PC-9 (cell line): ENCODE measurements around the gene SIPA1L3. TPM values are rescaled to one million over a fixed set of nuclear protein-coding genes. Genes with fewer than 3 reads are reported as not detected.

Source experiments
- BruUV-seq: library from RNA; stranded (reverse); fragments of 400-500 nt; replicated peaks from 2 replicates; lab custom pipeline; 2021; lab: Mats Ljungman, UMichigan
- CTCF ChIA-PET: fragments of 300-600 bp; sonication (Branson Sonifier 250); formaldehyde crosslinking; loops from one replicate; lab custom pipeline; 2022; ENCODE audit warnings: antibody characterized with exemption; lab: Charles Lee
- POLR2A ChIA-PET: fragments of 300-600 bp; sonication (Branson Sonifier 250); formaldehyde crosslinking; loops from one replicate; lab custom pipeline; 2022; ENCODE audit warnings: antibody characterized with exemption; ENCODE audit not compliant: unreplicated experiment; lab: Charles Lee
- DNase-seq, 2 experiments: peaks; one replicate each; pipeline versions ENCODE4 v3.0.0 to v3.0.0-alpha.2; 2015 to 2022; ENCODE audit warnings: mixed read lengths in 1 of 2
- H2AFZ ChIP-seq: fragments of 200-600 bp; sonication (generic); 2 replicates; pipeline ENCODE4 v1.8.1; 2017; ENCODE audit warnings: antibody characterized with exemption
- H3F3A ChIP-seq: fragments of 200-600 bp; sonication (generic); 2 replicates; pipeline ENCODE4 v1.8.1; 2017; ENCODE audit warnings: antibody characterized with exemption, mild to moderate bottlenecking, low read depth; ENCODE audit not compliant: insufficient read depth
- H3K27ac ChIP-seq: fragments of 200-600 bp; sonication (generic); 2 replicates; pipeline ENCODE4 v1.6.1; 2016; ENCODE audit warnings: mixed run types
- H3K27me3 ChIP-seq: fragments of 200-600 bp; sonication (generic); 2 replicates; pipeline ENCODE4 v1.6.1; 2016; ENCODE audit warnings: low read depth, mixed run types; ENCODE audit not compliant: insufficient read depth
- H3K36me3 ChIP-seq: fragments of 200-600 bp; sonication (generic); 2 replicates; pipeline ENCODE4 v1.6.1; 2016; ENCODE audit warnings: low read depth, mixed run types
- H3K4me1 ChIP-seq: fragments of 200-600 bp; sonication (generic); replicated peaks from 2 replicates; pipeline ENCODE4 v1.6.1; 2016; ENCODE audit warnings: mixed run types; ENCODE audit not compliant: insufficient read depth
- H3K4me2 ChIP-seq: fragments of 200-600 bp; sonication (generic); 2 replicates; pipeline ENCODE4 v1.6.1; 2017; ENCODE audit warnings: mixed run types
- H3K4me3 ChIP-seq: fragments of 200-600 bp; sonication (generic); 2 replicates; pipeline ENCODE4 v1.6.1; 2016; ENCODE audit warnings: mixed run types
- H3K79me2 ChIP-seq: fragments of 200-600 bp; sonication (generic); 2 replicates; pipeline ENCODE4 v1.6.1; 2017; ENCODE audit warnings: low read depth, mixed run types
- H3K9me2 ChIP-seq: fragments of 200-600 bp; sonication (generic); 2 replicates; pipeline ENCODE4 v1.8.1; 2017; ENCODE audit warnings: mild to moderate bottlenecking; ENCODE audit not compliant: insufficient read depth
- H3K9me3 ChIP-seq: fragments of 200-600 bp; sonication (generic); 2 replicates; pipeline ENCODE4 v1.8.1; 2016; ENCODE audit warnings: low read depth; ENCODE audit not compliant: insufficient read depth
- H4K20me1 ChIP-seq: fragments of 200-600 bp; sonication (generic); 2 replicates; pipeline ENCODE4 v1.8.1; 2017; ENCODE audit not compliant: insufficient read depth
- CTCF ChIP-seq: fragments of 200-600 bp; sonication (generic); conservative IDR thresholded peaks from 2 replicates; pipeline ENCODE4 v1.6.1; 2017; ENCODE audit warnings: mixed run types, antibody characterized with exemption, mild to moderate bottlenecking, moderate library complexity
- EZH2 ChIP-seq: fragments of 200-600 bp; sonication (generic); IDR thresholded peaks from 2 replicates; pipeline ENCODE4 v1.8.0; 2017; ENCODE audit warnings: antibody characterized with exemption, low read depth
- intact Hi-C: fragments of 100-400 bp; cut with micrococcal nuclease; formaldehyde crosslinking; loops from one replicate; pipeline ENCODE4 v1.10.0; 2022; ENCODE audit not compliant: unreplicated experiment
- total RNA-seq: library from RNA; stranded (reverse); gene quantifications from 2 replicates; pipeline ENCODE4 v1.2.3, GENCODE V29; 2021

Gene SIPA1L3
- total RNA-seq, 1 experiment from 2014 or later = 55.2 TPM

- H3K27me3 ChIP-seq = no peaks in the 10 kb centered on the region
- H3K79me2 ChIP-seq = no peaks in the 10 kb centered on the region
- H3K4me2 ChIP-seq = no peak overlapping the region
- ChIA-PET POLR2A (no interaction called here), CTCF (no interaction called here)
- no peaks in the 10 kb centered on the region for H3F3A ChIP-seq
- intact Hi-C loops = no loop called here
- DNase-seq = no peak
- H3K9me2 ChIP-seq = no peaks in the 10 kb centered on the region
- H3K27ac ChIP-seq = no peak overlapping the region
- H3K4me3 ChIP-seq = no peak overlapping the region
- H3K36me3 ChIP-seq = no peaks in the 10 kb centered on the region
- H4K20me1 ChIP-seq = no peaks in the 10 kb centered on the region
- no peaks in the 10 kb centered on the region for H3K9me3 ChIP-seq
- H2AFZ ChIP-seq = no peak overlapping the region
- no peak for TF ChIP-seq CTCF
- no peak for TF ChIP-seq EZH2
- no TSS peak for BruUV-seq
- H3K4me1 ChIP-seq = no peaks in the 10 kb centered on the region
Measured at GRCh38 chr19:38184815-38185214, 277.8 kb downstream of the SIPA1L3 start.

DNA sequence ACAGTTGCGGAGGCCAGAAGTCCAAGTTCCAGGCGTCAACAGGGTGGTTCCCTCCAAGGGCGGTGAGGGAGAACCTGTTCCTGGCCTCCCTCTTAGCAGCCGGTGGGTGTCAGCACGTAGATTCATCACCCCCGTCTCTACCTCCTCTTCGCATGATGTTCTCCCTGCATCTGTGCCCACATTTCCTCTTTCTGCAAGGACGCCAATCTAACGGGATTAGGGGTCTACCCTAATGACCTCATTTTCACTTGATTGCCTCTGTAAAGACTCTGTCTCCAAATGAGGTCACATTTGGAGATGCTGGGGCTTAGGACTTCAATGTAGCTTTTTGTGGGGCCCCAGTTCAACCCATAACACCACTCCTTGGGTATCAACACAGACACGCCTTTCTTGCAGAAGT, 278.6 kb downstream of the SIPA1L3 start:
- BruUV-seq = no TSS peak
- Histone ChIP-seq H3K36me3 (no peaks in the 10 kb centered on the region), H4K20me1 (no peaks in the 10 kb centered on the region), H3K9me3 (no peaks in the 10 kb centered on the region), H3F3A (no peaks in the 10 kb centered on the region; the same call in 1 of the 2 replicates), H3K27ac (no peak overlapping the region), H3K4me2 (no peak overlapping the region), H3K9me2 (no peaks in the 10 kb centered on the region), H3K27me3 (no peaks in the 10 kb centered on the region), H2AFZ (no peak overlapping the region), H3K4me1 (no peaks in the 10 kb centered on the region), H3K79me2 (no peaks in the 10 kb centered on the region), H3K4me3 (no peak overlapping the region)
- intact Hi-C loops = no loop called here
- CTCF ChIA-PET = no interaction called here
- POLR2A ChIA-PET = no interaction called here
- DNase-seq = no peak
- no peak for TF ChIP-seq CTCF
- TF ChIP-seq EZH2 = no peak

GRCh38 chr19:38190061-38190460, 283.1 kb downstream of the SIPA1L3 start:
- Histone ChIP-seq H3K79me2 (no peaks in the 10 kb centered on the region), H3K36me3 (no peaks in the 10 kb centered on the region), H3K27ac (no peak overlapping the region), H3K4me1 (no peaks in the 10 kb centered on the region), H2AFZ (no peak overlapping the region), H3K4me2 (no peak overlapping the region), H3K9me3 (no peaks in the 10 kb centered on the region), H3K4me3 (no peak overlapping the region), H3K9me2 (no peaks in the 10 kb centered on the region), H4K20me1 (no peaks in the 10 kb centered on the region), H3F3A (no peaks in the 10 kb centered on the region; the same call in 1 of the 2 replicates), H3K27me3 (no peaks in the 10 kb centered on the region)
- POLR2A ChIA-PET = no interaction called here
- no peak for DNase-seq
- TF ChIP-seq CTCF = no peak
- TF ChIP-seq EZH2 = no peak
- no TSS peak for BruUV-seq
- intact Hi-C loops = no loop called here
- CTCF ChIA-PET = no interaction called here
